MM.1S (cell line): ENCODE results near the gene DUXA.
"Not testable (repeated sequence)": the region's sequence is repeated elsewhere in the genome, so short reads cannot be mapped to it uniquely, and the experiment has no call there.

Source experiments
- DNase-seq: peaks from one replicate; pipeline ENCODE4 v3.0.0-alpha.2; 2015
- H2AFZ ChIP-seq: fragments of 300-600 bp; sonication (generic); 2 replicates; pipeline ENCODE4 v1.6.0; 2016; ENCODE audit warnings: antibody characterized with exemption, low read length
- H3F3A ChIP-seq: fragments of 300-600 bp; sonication (generic); 2 replicates; pipeline ENCODE4 v1.6.1; 2016; ENCODE audit warnings: mild to moderate bottlenecking, antibody characterized with exemption, low read length, moderate library complexity, mixed read lengths; ENCODE audit not compliant: insufficient read depth
- H3K27ac ChIP-seq: fragments of 300-600 bp; sonication (generic); 2 replicates; pipeline ENCODE4 v1.5.1; 2016; ENCODE audit warnings: mild to moderate bottlenecking, low read length
- H3K27me3 ChIP-seq: fragments of 300-600 bp; sonication (generic); replicated peaks from 2 replicates; pipeline ENCODE4 v1.6.0; 2016; ENCODE audit warnings: low read length; ENCODE audit not compliant: insufficient read depth
- H3K36me3 ChIP-seq: fragments of 300-600 bp; sonication (generic); replicated peaks from 2 replicates; pipeline ENCODE4 v1.6.1; 2016; ENCODE audit warnings: mild to moderate bottlenecking, low read length, mixed read lengths; ENCODE audit not compliant: insufficient read depth
- H3K4me1 ChIP-seq: fragments of 300-600 bp; sonication (generic); 2 replicates; pipeline ENCODE4 v1.6.1; 2016; ENCODE audit warnings: low read length, mixed read lengths
- H3K4me2 ChIP-seq: fragments of 300-600 bp; sonication (generic); 2 replicates; pipeline ENCODE4 v1.6.0; 2016; ENCODE audit warnings: low read depth, low read length
- H3K4me3 ChIP-seq: fragments of 300-600 bp; sonication (generic); 2 replicates; pipeline ENCODE4 v1.5.1; 2016; ENCODE audit warnings: low read length, mixed read lengths
- H3K79me2 ChIP-seq: fragments of 300-600 bp; sonication (generic); 2 replicates; pipeline ENCODE4 v1.6.1; 2016; ENCODE audit warnings: mixed run types, low read length, mixed read lengths
- H3K9ac ChIP-seq: fragments of 300-600 bp; sonication (generic); 2 replicates; pipeline ENCODE4 v1.6.1; 2016; ENCODE audit warnings: low read length, mixed read lengths
- H3K9me2 ChIP-seq: fragments of 300-600 bp; sonication (generic); replicated peaks from 2 replicates; pipeline ENCODE4 v1.6.1; 2016; ENCODE audit warnings: mild to moderate bottlenecking, low read length, mixed read lengths; ENCODE audit not compliant: insufficient read depth
- H3K9me3 ChIP-seq: fragments of 300-600 bp; sonication (generic); replicated peaks from 2 replicates; pipeline ENCODE4 v1.6.1; 2016; ENCODE audit warnings: mild to moderate bottlenecking, low read length, mixed read lengths; ENCODE audit not compliant: insufficient read depth
- H4K20me1 ChIP-seq: fragments of 300-600 bp; sonication (generic); 2 replicates; pipeline ENCODE4 v1.6.1; 2016; ENCODE audit warnings: mild to moderate bottlenecking, low read length, moderate library complexity, mixed read lengths; ENCODE audit not compliant: insufficient read depth
- CTCF ChIP-seq: fragments of 300-600 bp; sonication (generic); IDR thresholded peaks from 2 replicates; pipeline ENCODE4 v1.5.1; 2016; ENCODE audit warnings: antibody characterized with exemption, low read length, mixed read lengths
- EZH2 ChIP-seq: fragments of 300-600 bp; sonication (generic); optimal IDR thresholded peaks from 2 replicates; pipeline ENCODE3; 2017; ENCODE audit warnings: low read depth, mild to moderate bottlenecking, antibody characterized with exemption, low read length, mixed read lengths
- EZH2phosphoT487 ChIP-seq: fragments of 300-600 bp; sonication (generic); IDR thresholded peaks from 2 replicates; pipeline ENCODE4 v1.6.1; 2018; ENCODE audit warnings: antibody characterized with exemption, low read length

The DUXA gene

DNA sequence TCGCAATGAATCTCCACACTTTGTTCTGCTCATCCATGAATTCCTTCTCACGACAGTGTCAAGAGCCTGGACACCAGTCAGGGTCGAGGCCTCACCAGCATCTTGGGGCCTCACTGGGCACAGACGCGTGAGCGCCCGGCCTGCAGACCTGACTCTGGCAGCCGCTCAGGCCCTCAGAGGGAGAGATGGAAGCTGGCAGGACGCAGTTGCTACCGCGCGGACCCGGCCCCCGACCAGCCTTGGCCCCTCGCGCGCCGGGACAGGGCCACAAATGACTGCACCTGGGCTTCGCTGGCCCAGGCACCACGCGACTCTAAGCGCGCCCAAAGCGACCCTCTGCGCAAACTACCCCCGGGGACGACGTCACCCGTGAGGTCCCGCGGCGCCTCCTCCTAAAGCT, 48.4 kb downstream of the DUXA start:
- DNase-seq = no peak
- Histone ChIP-seq H3F3A (no peaks in the 10 kb centered on the region), H3K27ac (no peak overlapping the region), H3K9ac (no peak overlapping the region), H3K4me3 (no peak overlapping the region), H3K79me2 (no peaks in the 10 kb centered on the region), H3K9me2 (no peaks in the 10 kb centered on the region), H3K4me1 (no peaks in the 10 kb centered on the region), H3K36me3 (no peaks in the 10 kb centered on the region), H3K27me3 (no peaks in the 10 kb centered on the region), H4K20me1 (no peaks in the 10 kb centered on the region), H2AFZ (no peak overlapping the region), H3K4me2 (no peak overlapping the region), H3K9me3 (no peaks in the 10 kb centered on the region)
- TF ChIP-seq EZH2 (no peak), CTCF (no peak), EZH2phosphoT487 (no peak)

- not testable (repeated sequence) for H3K4me2 ChIP-seq, H3K4me3 ChIP-seq, H3K9me2 ChIP-seq, H3K9me3 ChIP-seq, H3K79me2 ChIP-seq, H3K27me3 ChIP-seq, DNase-seq, H2AFZ ChIP-seq, H3K36me3 ChIP-seq, H4K20me1 ChIP-seq, H3K27ac ChIP-seq, H3K4me1 ChIP-seq, H3K9ac ChIP-seq, H3F3A ChIP-seq
Measured at GRCh38 chr19:57113501-57113900, 53.8 kb downstream of the DUXA start.

DNA sequence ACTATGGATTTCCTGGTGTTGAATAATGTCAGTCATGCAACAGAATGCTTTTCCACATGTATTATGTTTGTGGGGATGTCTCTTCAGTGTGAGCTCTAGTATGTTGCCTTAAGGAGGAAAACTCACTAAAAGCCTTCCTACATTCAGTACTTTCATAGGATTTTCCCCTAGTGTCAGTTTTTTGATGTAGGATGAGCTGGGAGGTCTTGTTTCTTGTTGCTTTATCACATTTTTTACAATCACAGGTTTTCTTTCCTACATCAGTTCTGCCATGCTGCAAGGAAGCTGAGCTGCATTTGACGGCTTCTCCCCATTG, 56.0 kb downstream of the DUXA start:
- Histone ChIP-seq H3K9me2 (no peaks in the 10 kb centered on the region), H2AFZ (no peak overlapping the region), H3K27me3 (no peaks in the 10 kb centered on the region), H4K20me1 (no peaks in the 10 kb centered on the region), H3K79me2 (no peaks in the 10 kb centered on the region), H3K4me3 (no peak overlapping the region), H3K36me3 (no peaks in the 10 kb centered on the region), H3K27ac (no peak overlapping the region), H3K4me1 (no peaks in the 10 kb centered on the region), H3K4me2 (no peak overlapping the region), H3K9ac (no peak overlapping the region), H3K9me3 (no peaks in the 10 kb centered on the region), H3F3A (no peaks in the 10 kb centered on the region)
- TF ChIP-seq EZH2 = no peak
- DNase-seq = no peak

GRCh38 chr19:57110592-57111328, 56.5 kb downstream of the DUXA start:
- Histone ChIP-seq H3K9me2 (no peaks in the 10 kb centered on the region), H3K27ac (no peak overlapping the region), H4K20me1 (no peaks in the 10 kb centered on the region), H3K4me1 (no peaks in the 10 kb centered on the region), H3K4me2 (no peak overlapping the region), H3K4me3 (no peak overlapping the region), H3K79me2 (no peaks in the 10 kb centered on the region), H2AFZ (no peak overlapping the region), H3F3A (no peaks in the 10 kb centered on the region), H3K9ac (no peak overlapping the region), H3K36me3 (no peaks in the 10 kb centered on the region), H3K27me3 (no peaks in the 10 kb centered on the region), H3K9me3 (no peaks in the 10 kb centered on the region)
- TF ChIP-seq EZH2 = no peak
- TF ChIP-seq CTCF = no peak
- TF ChIP-seq EZH2phosphoT487 = no peak
- no peak for DNase-seq
